BJ (cell line): Measurements from ENCODE around the gene ITGB8. TPM values are rescaled to one million over a fixed set of nuclear protein-coding genes. Genes with fewer than 3 reads are reported as not detected.
"Not testable (repeated sequence)": the region's sequence is repeated elsewhere in the genome, so short reads cannot be mapped to it uniquely, and the experiment has no call there.

Experiments
- CTCF ChIA-PET: fragments of 350-600 bp; formaldehyde crosslinking; extraction: SDS; loops from one replicate; lab custom pipeline; 2021; ENCODE audit warnings: antibody characterized with exemption, inconsistent platforms; lab: Yijun Ruan, JAX
- POLR2A ChIA-PET: fragments of 300-600 bp; sonication (Branson Sonifier 250); formaldehyde crosslinking; extraction: SDS; loops from one replicate; lab custom pipeline; 2021; ENCODE audit warnings: antibody characterized with exemption; lab: Charles Lee
- DNase-seq: peaks from one replicate; pipeline ENCODE4 v3.0.0-alpha.2; 2011; ENCODE audit warnings: low read depth
- H3K27me3 ChIP-seq: 2 replicates; pipeline ENCODE4 v1.6.0; 2011; ENCODE audit warnings: low read length; ENCODE audit not compliant: control insufficient read depth, insufficient read depth
- H3K36me3 ChIP-seq: 2 replicates; pipeline ENCODE4 v1.5.1; 2011; ENCODE audit warnings: low read length; ENCODE audit not compliant: control insufficient read depth, insufficient read depth
- H3K4me3 ChIP-seq: 2 replicates; pipeline ENCODE4 v1.5.1; 2011; ENCODE audit warnings: low read depth, mild to moderate bottlenecking, control low read depth, low read length
- polyA plus RNA-seq: library from polyadenylated mRNA; depleted of rRNA; stranded (reverse); fragments of >200 nt; gene quantifications from 2 replicates; pipeline ENCODE4 v1.2.3, GENCODE V29; 2011
- TF ChIP-seq, protein P1 (sequence below): IDR thresholded peaks from 2 replicates; pipeline ENCODE4 v1.5.1; 2011; ENCODE audit warnings: low read depth, mild to moderate bottlenecking, control low read depth, inconsistent platforms, low read length, moderate library complexity; ENCODE audit not compliant: insufficient read depth

The ITGB8 gene
- polyA plus RNA-seq, 1 experiment: 0.58 TPM

DNA sequence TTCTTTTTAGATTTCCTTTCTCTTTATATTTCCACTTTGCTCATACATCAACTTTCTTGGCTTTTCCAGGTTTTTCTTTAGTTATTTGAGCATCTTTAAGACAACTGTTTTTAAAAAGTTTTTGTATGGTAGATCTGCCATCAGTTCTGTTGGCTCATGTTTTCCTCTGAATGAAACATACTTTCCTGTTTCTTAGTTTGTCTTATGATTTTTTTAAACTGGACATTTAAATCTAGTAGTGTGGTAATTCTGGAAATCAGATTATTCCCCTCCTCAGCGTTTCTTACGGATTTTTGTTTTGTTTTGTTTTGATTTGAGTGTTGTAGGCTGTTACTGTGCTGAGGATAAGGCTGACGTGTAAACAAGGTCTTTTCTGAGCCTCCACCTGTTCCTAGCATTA lies 33.8 kb upstream of the ITGB8 start:
- DNase-seq: no peak
- Histone ChIP-seq H3K27me3 (no peaks in the 10 kb centered on the region), H3K36me3 (no peaks in the 10 kb centered on the region), H3K4me3 (no peak overlapping the region)
- ChIA-PET CTCF (no interaction called here), POLR2A (no interaction called here)
- TF ChIP-seq, protein P1, sequence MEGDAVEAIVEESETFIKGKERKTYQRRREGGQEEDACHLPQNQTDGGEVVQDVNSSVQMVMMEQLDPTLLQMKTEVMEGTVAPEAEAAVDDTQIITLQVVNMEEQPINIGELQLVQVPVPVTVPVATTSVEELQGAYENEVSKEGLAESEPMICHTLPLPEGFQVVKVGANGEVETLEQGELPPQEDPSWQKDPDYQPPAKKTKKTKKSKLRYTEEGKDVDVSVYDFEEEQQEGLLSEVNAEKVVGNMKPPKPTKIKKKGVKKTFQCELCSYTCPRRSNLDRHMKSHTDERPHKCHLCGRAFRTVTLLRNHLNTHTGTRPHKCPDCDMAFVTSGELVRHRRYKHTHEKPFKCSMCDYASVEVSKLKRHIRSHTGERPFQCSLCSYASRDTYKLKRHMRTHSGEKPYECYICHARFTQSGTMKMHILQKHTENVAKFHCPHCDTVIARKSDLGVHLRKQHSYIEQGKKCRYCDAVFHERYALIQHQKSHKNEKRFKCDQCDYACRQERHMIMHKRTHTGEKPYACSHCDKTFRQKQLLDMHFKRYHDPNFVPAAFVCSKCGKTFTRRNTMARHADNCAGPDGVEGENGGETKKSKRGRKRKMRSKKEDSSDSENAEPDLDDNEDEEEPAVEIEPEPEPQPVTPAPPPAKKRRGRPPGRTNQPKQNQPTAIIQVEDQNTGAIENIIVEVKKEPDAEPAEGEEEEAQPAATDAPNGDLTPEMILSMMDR: no peak

DNA sequence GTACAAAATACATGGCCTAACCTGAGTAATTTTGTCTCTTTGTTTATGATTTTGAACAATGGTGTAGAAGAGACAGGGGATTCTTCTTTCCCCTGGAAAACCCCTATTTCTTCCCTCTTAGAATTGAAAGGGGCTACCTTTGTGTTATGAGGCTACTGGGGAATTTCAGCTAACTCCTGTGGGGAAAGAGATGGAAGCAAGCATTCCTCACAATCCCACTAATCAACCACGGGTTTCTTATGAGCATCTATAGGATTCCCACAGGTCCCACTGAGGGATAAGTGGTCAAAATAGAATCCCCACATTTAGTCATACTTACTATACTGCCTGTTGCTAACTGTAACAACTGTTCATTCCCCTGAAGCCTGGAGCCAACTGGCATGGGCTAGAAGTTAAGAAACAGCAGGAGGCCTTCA lies 32.2 kb upstream of the ITGB8 start:
- Histone ChIP-seq H3K4me3 (no peak overlapping the region), H3K27me3 (no peaks in the 10 kb centered on the region), H3K36me3 (no peaks in the 10 kb centered on the region)
- ChIA-PET CTCF (no interaction called here), POLR2A (no interaction called here)
- TF ChIP-seq, protein P1: no peak
- no peak for DNase-seq

DNA sequence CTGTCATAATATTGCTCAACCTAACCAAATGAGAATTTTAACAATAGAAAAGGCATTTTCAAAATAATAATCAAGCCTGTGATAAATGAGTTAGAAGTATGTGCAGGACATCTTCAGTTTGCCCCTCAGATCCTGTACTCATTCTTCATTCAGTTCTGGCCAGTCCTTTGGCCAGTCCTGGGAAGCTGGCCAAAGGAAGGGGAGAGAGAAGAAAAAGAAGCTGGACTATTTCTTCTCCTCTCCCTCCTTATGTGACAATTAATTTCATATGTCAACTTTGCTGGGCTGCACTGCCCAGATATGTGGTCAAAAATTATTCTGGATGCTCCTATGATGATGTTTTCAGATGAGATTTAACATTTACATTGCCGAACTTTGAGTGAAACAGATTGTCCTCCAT lies 31.6 kb upstream of the ITGB8 start:
- H3K27me3 ChIP-seq: no peaks in the 10 kb centered on the region
- DNase-seq: no peak
- H3K4me3 ChIP-seq: no peak overlapping the region
- ChIA-PET CTCF (interaction anchor here (0.5 to 1.0 kb wide), 2 partner anchors 80 to 330 kb away, joined by 3 read pairs; no protein-coding TSS in a partner anchor), POLR2A (no interaction called here)
- TF ChIP-seq, protein P1: no peak
- no peaks in the 10 kb centered on the region for H3K36me3 ChIP-seq

DNA sequence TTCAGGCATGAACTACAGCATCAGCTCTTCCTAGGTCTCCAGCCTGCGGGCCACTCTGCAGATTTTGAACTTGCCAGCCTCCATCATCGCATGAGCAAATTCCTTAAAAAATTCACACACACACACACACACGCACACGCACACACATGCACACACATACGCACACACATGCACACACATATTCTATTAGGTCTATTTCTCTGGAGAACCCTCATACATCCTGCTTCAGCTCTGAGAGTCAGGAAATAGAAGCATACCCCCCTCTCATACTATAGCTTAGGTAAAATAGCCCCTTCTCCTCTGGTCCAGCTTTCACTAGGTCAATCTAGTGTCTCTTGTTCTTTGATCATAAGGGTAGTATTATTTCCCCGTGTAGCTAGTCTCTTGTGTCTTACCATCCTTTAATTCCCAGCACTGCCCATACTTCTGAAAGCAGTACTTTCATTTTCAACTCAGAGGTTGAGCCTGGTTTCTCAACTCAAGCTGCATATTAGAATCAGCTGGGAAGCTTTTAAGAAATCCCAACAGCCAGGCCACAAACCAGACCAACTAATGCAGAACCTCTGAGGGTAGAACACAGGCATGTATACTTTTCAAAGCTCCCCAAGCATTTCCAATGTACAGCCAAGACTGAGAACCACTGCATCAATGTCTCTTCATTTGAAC lies 30.9 kb upstream of the ITGB8 start:
- Histone ChIP-seq H3K4me3 (no peak overlapping the region), H3K36me3 (no peaks in the 10 kb centered on the region), H3K27me3 (no peaks in the 10 kb centered on the region)
- DNase-seq: no peak
- POLR2A ChIA-PET: no interaction called here
- CTCF ChIA-PET: interaction anchor here (0.5 to 1.0 kb wide), 3 partner anchors 11 to 330 kb away, joined by 3 to 5 read pairs (median 3); no protein-coding TSS in a partner anchor
- TF ChIP-seq, protein P1: no peak

DNA sequence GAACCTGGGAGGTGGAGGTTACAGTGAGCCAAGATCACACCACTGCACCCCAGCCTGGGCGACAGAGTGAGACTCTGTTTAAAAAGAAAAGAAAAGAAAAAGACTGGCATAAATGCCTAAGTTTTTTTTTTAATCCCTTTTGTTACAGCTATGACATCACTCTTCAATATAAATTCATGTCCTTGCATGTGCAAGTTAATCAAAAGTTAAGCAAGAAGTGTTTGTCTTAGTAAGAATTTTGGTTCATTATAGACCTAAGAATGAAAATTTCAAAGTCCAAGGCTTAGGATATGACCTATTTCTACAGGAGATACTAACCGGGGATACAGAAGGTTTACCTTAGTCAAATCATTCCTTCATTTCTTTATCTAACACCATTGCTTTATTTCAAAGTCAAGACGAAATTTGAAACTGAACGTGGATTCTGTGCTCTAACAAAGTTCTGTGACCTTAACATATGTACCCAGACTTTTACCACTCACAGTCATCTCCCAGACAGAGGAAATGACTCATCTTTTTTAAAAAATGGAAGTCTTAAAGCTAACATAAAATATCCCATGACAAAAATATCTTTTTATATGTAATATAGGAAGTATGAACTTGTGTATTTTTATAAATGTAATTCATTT lies 29.3 kb upstream of the ITGB8 start:
- no peaks in the 10 kb centered on the region for H3K36me3 ChIP-seq
- TF ChIP-seq, protein P1: no peak
- no peaks in the 10 kb centered on the region for H3K27me3 ChIP-seq
- no peak overlapping the region for H3K4me3 ChIP-seq
- DNase-seq: no peak
- POLR2A ChIA-PET: no interaction called here
- CTCF ChIA-PET: interaction anchor here (0.7 kb wide), 1 partner anchor 225 kb away, joined by 4 read pairs; no protein-coding TSS in a partner anchor

DNA sequence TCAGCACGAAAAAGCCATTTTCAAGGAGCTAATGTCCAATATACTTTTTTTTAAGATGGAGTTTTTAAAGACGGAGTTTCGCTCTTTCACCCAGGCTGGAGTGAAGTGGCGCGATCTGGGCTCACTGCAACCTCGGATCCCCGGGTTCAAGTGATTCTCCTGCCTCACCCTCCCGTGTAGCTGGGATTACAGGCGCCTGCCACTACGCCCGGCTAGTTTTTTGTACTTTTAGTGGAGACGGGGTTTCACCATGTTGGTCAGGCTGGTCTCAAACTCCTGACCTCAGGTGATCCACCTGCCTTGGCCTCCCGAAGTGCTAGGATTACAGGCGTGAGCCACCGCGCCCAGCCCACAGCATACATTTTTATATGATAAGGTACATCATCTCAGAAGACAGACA lies 28.4 kb upstream of the ITGB8 start:
- POLR2A ChIA-PET, H3K36me3 ChIP-seq, H3K4me3 ChIP-seq, H3K27me3 ChIP-seq, DNase-seq: not testable (repeated sequence)
- CTCF ChIA-PET: interaction anchor here (1.0 to 1.1 kb wide), 2 partner anchors 13 to 29 kb away, joined by 3 read pairs; no protein-coding TSS in a partner anchor
